ENCODE measurements around the gene APLF.
"Not testable (repeated sequence)": the region's sequence is repeated elsewhere in the genome, so short reads cannot be mapped to it uniquely, and the experiment has no call there.

Gene APLF

GRCh38 chr2:68438455-68439303 lies 28.7 kb upstream of the APLF start:
- no peak for DNase-seq (ENCODE audit: low spot score)

- DNase-seq (ENCODE audit: low spot score), result peak; percentile 91
Measured at GRCh38 chr2:68441179-68441993, 26.0 kb upstream of the APLF start.

GRCh38 chr2:68441994-68442322 lies 25.4 kb upstream of the APLF start:
- DNase-seq (ENCODE audit: low spot score), result no peak

- not testable (repeated sequence) for DNase-seq (ENCODE audit: low spot score)
Measured at GRCh38 chr2:68446425-68446824, 21.0 kb upstream of the APLF start.

- DNase-seq (ENCODE audit: low spot score), result no peak
Measured at GRCh38 chr2:68447118-68447517, 20.3 kb upstream of the APLF start.

- DNase-seq (ENCODE audit: low spot score), result no peak
Measured at GRCh38 chr2:68448671-68449653, 18.4 kb upstream of the APLF start.

GRCh38 chr2:68452158-68452900 lies 15.1 kb upstream of the APLF start:
- DNase-seq (ENCODE audit: low spot score), result peak; percentile 40

GRCh38 chr2:68453761-68454360 lies 13.5 kb upstream of the APLF start:
- DNase-seq (ENCODE audit: low spot score), result no peak

- DNase-seq (ENCODE audit: low spot score), result no peak
Measured at GRCh38 chr2:68454719-68455118, 12.7 kb upstream of the APLF start.

GRCh38 chr2:68456198-68456597 lies 11.2 kb upstream of the APLF start:
- no peak for DNase-seq (ENCODE audit: low spot score)

- DNase-seq (ENCODE audit: low spot score), result no peak
Measured at GRCh38 chr2:68458981-68459380, 8.4 kb upstream of the APLF start.

GRCh38 chr2:68463287-68463877 lies 4.0 kb upstream of the APLF start:
- DNase-seq (ENCODE audit: low spot score), result peak; percentile 54

- DNase-seq (ENCODE audit: low spot score), result no peak
Measured at GRCh38 chr2:68464651-68465050, 2.7 kb upstream of the APLF start.

GRCh38 chr2:68465081-68465916 lies 2.1 kb upstream of the APLF start:
- DNase-seq (ENCODE audit: low spot score), result no peak

GRCh38 chr2:68466361-68466777 lies 1.0 kb upstream of the APLF start:
- DNase-seq (ENCODE audit: low spot score), result no peak

- no peak for DNase-seq (ENCODE audit: low spot score)
Measured at GRCh38 chr2:68466778-68467076, 658 bp upstream of the APLF start.

- no peak for DNase-seq (ENCODE audit: low spot score)
Measured at GRCh38 chr2:68468801-68469200, 1.4 kb downstream of the APLF start.

GRCh38 chr2:68469935-68470334 lies 2.5 kb downstream of the APLF start:
- no peak for DNase-seq (ENCODE audit: low spot score)

- DNase-seq (ENCODE audit: low spot score), result no peak
Measured at GRCh38 chr2:68471385-68471784, 4.0 kb downstream of the APLF start.
